Inferior parietal cortex (tissue), 1 donor: ENCODE measurements around the gene OR2W1.

Experiments
- DNase-seq: peaks from one replicate; pipeline ENCODE4 v3.0.0-alpha.2; 2016; ENCODE audit errors: extremely low spot score

OR2W1 gene

DNA sequence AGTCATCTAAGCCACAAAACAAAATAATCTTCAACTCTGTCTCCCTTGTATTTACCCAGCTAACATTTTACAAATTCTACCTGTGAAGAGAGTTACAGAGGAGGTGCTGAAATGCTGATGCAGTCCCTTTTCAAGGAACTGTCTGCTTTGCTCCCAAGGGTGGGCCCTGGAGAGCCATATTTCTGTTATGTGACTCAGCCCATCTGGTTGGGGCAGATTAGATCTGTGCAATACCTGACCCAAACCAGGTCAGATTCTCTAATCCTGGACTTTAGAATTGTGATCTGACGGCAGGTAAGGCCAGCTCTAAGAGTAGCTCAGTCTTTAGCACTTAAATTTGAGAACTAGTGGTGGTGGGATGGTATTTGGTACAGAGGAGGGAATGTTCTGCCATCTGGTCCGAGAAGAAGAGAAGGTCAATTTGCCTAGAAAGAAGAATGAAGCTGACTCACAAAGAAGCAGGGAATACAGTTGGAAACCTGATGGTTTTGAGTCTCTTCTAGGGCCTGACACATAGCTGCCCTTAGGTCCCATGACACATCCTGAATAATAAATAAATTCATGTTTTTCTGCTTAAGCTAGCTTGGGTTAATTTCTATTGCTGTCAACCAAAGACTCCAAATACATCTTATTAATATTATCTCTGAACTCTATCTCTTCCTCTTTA, 48.0 kb downstream of the OR2W1 start:
- no peak for DNase-seq

DNA sequence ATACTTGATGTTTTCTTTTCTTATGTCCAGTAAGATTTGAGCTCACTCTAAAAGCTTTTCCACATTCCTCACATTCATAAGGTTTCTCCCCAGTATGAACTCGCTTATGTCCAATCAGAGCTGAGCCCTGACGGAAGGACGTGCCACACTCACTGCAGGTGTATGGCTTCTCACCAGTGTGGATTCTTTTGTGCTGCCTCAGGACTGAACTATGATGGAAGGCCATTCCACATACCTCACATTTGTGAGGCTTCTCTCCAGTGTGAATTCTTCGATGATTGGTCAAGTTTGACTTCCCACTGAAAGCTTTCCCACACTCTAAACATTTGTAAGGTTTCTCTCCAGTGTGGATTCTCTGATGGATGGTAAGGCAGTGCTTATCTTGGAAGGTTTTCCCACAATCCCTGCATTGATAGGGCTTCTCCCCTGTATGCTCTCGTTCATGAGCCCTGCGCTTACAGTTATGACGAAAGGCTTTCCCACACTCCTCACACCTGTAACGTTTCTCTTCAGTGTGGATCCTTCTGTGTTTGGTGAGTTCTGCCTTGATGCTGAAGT, 49.8 kb downstream of the OR2W1 start:
- DNase-seq = no peak
